Measurements from ENCODE around the gene TMEM131L. TPM values are rescaled to one million over a fixed set of nuclear protein-coding genes. Genes with fewer than 3 reads are reported as not detected.

The TMEM131L gene
- total RNA-seq, 2 experiments from 2014 or later, result 25.2 to 26.3 TPM

DNA sequence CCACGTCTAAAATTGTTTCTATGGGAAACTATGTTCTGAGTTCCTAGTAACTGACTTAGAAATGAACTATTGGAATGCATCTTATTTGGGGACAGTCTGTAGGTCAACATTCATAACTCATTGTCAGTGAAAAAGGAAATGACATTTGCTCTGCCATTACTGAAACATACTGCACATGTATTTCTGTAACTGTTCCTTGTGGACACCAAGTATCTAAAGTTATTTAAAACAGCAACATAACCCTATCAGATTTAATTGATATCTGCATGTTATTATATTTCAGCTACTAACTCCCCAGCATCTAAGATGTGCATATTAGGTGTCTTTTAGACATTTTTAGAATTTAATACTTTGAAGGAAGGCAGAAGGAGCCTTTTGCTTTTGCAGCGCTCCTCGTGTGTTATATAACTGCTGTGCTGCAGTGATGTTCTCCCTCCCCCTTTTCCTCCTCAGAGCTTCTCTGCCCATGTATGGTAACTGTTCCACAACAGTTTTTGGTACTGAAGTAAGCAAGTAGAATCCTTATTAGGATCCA, 37.2 kb upstream of the TMEM131L start:
- Mint-ChIP-seq H3K4me1 (peaks cover 50% of the 10 kb centered on the region), H3K36me3 (ENCODE audit: low read depth) (peaks cover 4% of the 10 kb centered on the region), H3K27ac (no peak overlapping the region), H3K4me3 (no peak overlapping the region), H3K9me3 (no peaks in the 10 kb centered on the region), H3K27me3 (peaks cover 3% of the 10 kb centered on the region)
- ChIA-PET POLR2A (interaction anchor here (1.9 kb wide), 1 partner anchor 37 kb away, joined by 6 read pairs; the partner anchor contains the start of gene TMEM131L), CTCF (interaction anchor here (1.1 to 1.4 kb wide), 2 partner anchors 38 to 145 kb away, joined by 6 read pairs; partner anchors contain the start of gene TMEM131L)
- no peak for DNase-seq

- Mint-ChIP-seq H3K36me3 (ENCODE audit: low read depth) (peaks cover 3% of the 10 kb centered on the region), H3K27me3 (peaks cover 3% of the 10 kb centered on the region), H3K9me3 (no peaks in the 10 kb centered on the region), H3K27ac (peak overlapping the region; percentile 90), H3K4me3 (peak overlapping the region; percentile 78), H3K4me1 (peaks cover 44% of the 10 kb centered on the region)
- POLR2A ChIA-PET, result interaction anchor here (0.7 to 3.5 kb wide), 15 partner anchors 11 to 218 kb away, joined by 3 to 38 read pairs (median 5); partner anchors contain the start of genes MND1 and TMEM131L
- DNase-seq, result peak; percentile 86
- CTCF ChIA-PET, result interaction anchor here (0.6 to 4.0 kb wide), 36 partner anchors 9 to 317 kb away, joined by 3 to 56 read pairs (median 4); partner anchors contain the start of genes MND1 and TMEM131L
Measured at GRCh38 chr4:153432965-153433753, 33.0 kb upstream of the TMEM131L start.

GRCh38 chr4:153433754-153434105, 32.4 kb upstream of the TMEM131L start:
- ChIA-PET POLR2A (interaction anchor here (1.2 to 3.5 kb wide), 11 partner anchors 33 to 144 kb away, joined by 4 to 38 read pairs (median 7); partner anchors contain the start of genes MND1 and TMEM131L), CTCF (interaction anchor here (0.6 to 4.0 kb wide), 15 partner anchors 15 to 215 kb away, joined by 3 to 56 read pairs (median 4); partner anchors contain the start of genes MND1 and TMEM131L)
- no peak for DNase-seq
- peak overlapping the region; percentile 78 for H3K4me3 Mint-ChIP-seq
- H3K36me3 Mint-ChIP-seq (ENCODE audit: low read depth), result peaks cover 3% of the 10 kb centered on the region
- H3K27ac Mint-ChIP-seq, result peak overlapping the region; percentile 90
- H3K9me3 Mint-ChIP-seq, result no peaks in the 10 kb centered on the region
- peaks cover 47% of the 10 kb centered on the region for H3K4me1 Mint-ChIP-seq
- peaks cover 3% of the 10 kb centered on the region for H3K27me3 Mint-ChIP-seq

- DNase-seq, result no peak
- Mint-ChIP-seq H3K4me3 (peak overlapping the region; percentile 78), H3K9me3 (no peaks in the 10 kb centered on the region), H3K27ac (peak overlapping the region; percentile 90), H3K4me1 (peaks cover 47% of the 10 kb centered on the region), H3K27me3 (peaks cover 3% of the 10 kb centered on the region), H3K36me3 (ENCODE audit: low read depth) (peaks cover 3% of the 10 kb centered on the region)
- CTCF ChIA-PET, result interaction anchor here (0.6 to 4.0 kb wide), 9 partner anchors 14 to 210 kb away, joined by 3 to 56 read pairs (median 7); partner anchors contain the start of genes MND1 and TMEM131L
- POLR2A ChIA-PET, result interaction anchor here (1.8 to 3.5 kb wide), 4 partner anchors 32 to 140 kb away, joined by 7 to 38 read pairs (median 14); partner anchors contain the start of genes MND1 and TMEM131L
Measured at GRCh38 chr4:153434190-153434589, 32.0 kb upstream of the TMEM131L start.

GRCh38 chr4:153438916-153439756, 27.0 kb upstream of the TMEM131L start:
- H3K4me3 Mint-ChIP-seq, result peak overlapping the region; percentile 62
- CTCF ChIA-PET, result interaction anchor here (0.6 to 1.4 kb wide), 6 partner anchors 11 to 135 kb away, joined by 3 to 5 read pairs (median 4); no protein-coding TSS in a partner anchor
- peak overlapping the region; percentile 63 for H3K27ac Mint-ChIP-seq
- peaks cover 26% of the 10 kb centered on the region for H3K4me1 Mint-ChIP-seq
- H3K9me3 Mint-ChIP-seq, result no peaks in the 10 kb centered on the region
- no peaks in the 10 kb centered on the region for H3K36me3 Mint-ChIP-seq (ENCODE audit: low read depth)
- DNase-seq, result peak; percentile 37
- H3K27me3 Mint-ChIP-seq, result no peaks in the 10 kb centered on the region
- POLR2A ChIA-PET, result interaction anchor here (1.0 to 2.8 kb wide), 3 partner anchors 16 to 43 kb away, joined by 3 to 19 read pairs (median 3); partner anchors contain the start of gene TMEM131L

DNA sequence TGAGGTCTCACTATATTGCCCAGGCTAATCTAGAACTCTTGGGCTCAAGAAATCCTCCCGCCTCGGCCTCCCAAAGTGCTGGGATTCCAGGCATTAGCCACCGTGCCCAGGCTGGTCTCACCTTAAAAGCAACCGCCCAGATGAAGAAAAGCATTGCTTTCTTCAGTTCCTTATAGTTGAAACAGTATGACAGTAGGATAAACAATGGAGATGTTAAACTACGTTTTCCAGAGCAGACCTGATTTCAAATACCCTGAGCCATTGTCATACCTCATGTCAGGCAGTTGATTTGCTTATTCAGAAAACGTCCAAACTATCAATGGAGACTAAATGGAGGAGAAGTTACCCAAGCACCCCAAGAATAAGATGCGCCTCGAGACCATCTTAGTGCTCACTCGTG, 26.3 kb upstream of the TMEM131L start:
- Mint-ChIP-seq H3K27ac (no peak overlapping the region), H3K36me3 (ENCODE audit: low read depth) (no peaks in the 10 kb centered on the region), H3K4me1 (peaks cover 22% of the 10 kb centered on the region), H3K27me3 (peaks cover 1% of the 10 kb centered on the region), H3K4me3 (no peak overlapping the region), H3K9me3 (no peaks in the 10 kb centered on the region)
- CTCF ChIA-PET, result no interaction called here
- no peak for DNase-seq
- POLR2A ChIA-PET, result interaction anchor here (1.0 to 2.8 kb wide), 3 partner anchors 15 to 42 kb away, joined by 3 to 19 read pairs (median 3); partner anchors contain the start of gene TMEM131L

GRCh38 chr4:153440475-153440874, 25.7 kb upstream of the TMEM131L start:
- Mint-ChIP-seq H3K4me1 (peaks cover 22% of the 10 kb centered on the region), H3K27me3 (peaks cover 1% of the 10 kb centered on the region), H3K4me3 (no peak overlapping the region), H3K9me3 (no peaks in the 10 kb centered on the region), H3K36me3 (ENCODE audit: low read depth) (no peaks in the 10 kb centered on the region), H3K27ac (no peak overlapping the region)
- CTCF ChIA-PET, result no interaction called here
- POLR2A ChIA-PET, result no interaction called here
- DNase-seq, result no peak

- ChIA-PET CTCF (interaction anchor here (1.4 kb wide), 1 partner anchor 126 kb away, joined by 4 read pairs; no protein-coding TSS in a partner anchor), POLR2A (interaction anchor here (3.5 kb wide), 1 partner anchor 19 kb away, joined by 23 read pairs; the partner anchor contains the start of gene TMEM131L)
- Mint-ChIP-seq H3K27me3 (peaks cover 3% of the 10 kb centered on the region), H3K27ac (no peak overlapping the region), H3K9me3 (no peaks in the 10 kb centered on the region), H3K36me3 (ENCODE audit: low read depth) (no peaks in the 10 kb centered on the region), H3K4me3 (no peak overlapping the region), H3K4me1 (peaks cover 22% of the 10 kb centered on the region)
- no peak for DNase-seq
Measured at GRCh38 chr4:153447175-153447905, 18.8 kb upstream of the TMEM131L start.

DNA sequence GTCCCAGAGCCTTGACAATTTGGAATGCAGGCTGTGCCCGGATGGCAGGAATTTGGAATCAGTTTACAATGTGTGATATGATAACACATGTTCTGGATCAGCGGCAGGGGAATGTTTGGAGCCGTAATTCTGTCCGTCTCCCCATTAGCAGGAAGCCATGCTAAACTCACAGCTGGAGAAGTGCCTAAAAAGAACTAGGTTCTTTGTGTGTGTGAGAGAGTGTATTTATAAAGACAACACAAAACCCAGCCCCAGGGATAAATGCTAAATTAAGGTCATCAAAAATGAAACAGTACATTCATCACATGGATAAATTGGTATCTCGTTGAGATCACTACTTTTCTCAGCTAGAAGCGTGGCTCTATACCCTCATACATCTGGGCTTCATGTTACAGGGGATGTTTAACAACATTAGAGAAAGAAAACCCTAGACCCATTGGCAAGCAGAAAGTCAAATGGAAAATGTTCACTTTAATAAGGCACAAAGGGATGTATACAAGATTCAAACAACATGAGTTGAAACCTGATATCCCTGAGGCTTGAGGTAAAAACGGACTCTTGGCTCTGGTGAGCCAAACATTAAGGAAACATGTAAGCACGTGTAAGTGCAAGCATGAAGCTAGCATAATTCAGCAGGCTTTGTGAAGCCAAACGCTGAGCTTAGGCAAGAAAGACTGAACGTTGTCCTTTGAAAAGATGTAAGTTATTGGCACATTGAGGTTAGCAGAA, 18.0 kb upstream of the TMEM131L start:
- Mint-ChIP-seq H3K9me3 (no peaks in the 10 kb centered on the region), H3K4me3 (no peak overlapping the region), H3K4me1 (peaks cover 22% of the 10 kb centered on the region), H3K36me3 (ENCODE audit: low read depth) (no peaks in the 10 kb centered on the region), H3K27me3 (peaks cover 3% of the 10 kb centered on the region), H3K27ac (no peak overlapping the region)
- DNase-seq, result no peak
- ChIA-PET POLR2A (interaction anchor here (3.5 kb wide), 1 partner anchor 18 kb away, joined by 23 read pairs; the partner anchor contains the start of gene TMEM131L), CTCF (interaction anchor here (0.8 to 1.1 kb wide), 3 partner anchors 14 to 17 kb away, joined by 3 to 4 read pairs (median 3); no protein-coding TSS in a partner anchor)

- Mint-ChIP-seq H3K4me3 (no peak overlapping the region), H3K36me3 (ENCODE audit: low read depth) (no peaks in the 10 kb centered on the region), H3K4me1 (peaks cover 22% of the 10 kb centered on the region), H3K27me3 (peaks cover 1% of the 10 kb centered on the region), H3K27ac (peak overlapping the region; percentile 68), H3K9me3 (no peaks in the 10 kb centered on the region)
- CTCF ChIA-PET, result interaction anchor here (1.0 to 1.4 kb wide), 3 partner anchors 15 to 16 kb away, joined by 3 to 4 read pairs (median 3); no protein-coding TSS in a partner anchor
- POLR2A ChIA-PET, result interaction anchor here (1.4 to 3.5 kb wide), 2 partner anchors 17 to 100 kb away, joined by 3 to 23 read pairs; partner anchors contain the start of gene TMEM131L
- DNase-seq, result no peak
Measured at GRCh38 chr4:153449338-153449737, 16.8 kb upstream of the TMEM131L start.

GRCh38 chr4:153450544-153450917, 15.6 kb upstream of the TMEM131L start:
- ChIA-PET CTCF (interaction anchor here (0.6 to 1.4 kb wide), 2 partner anchors 11 to 18 kb away, joined by 3 read pairs; no protein-coding TSS in a partner anchor), POLR2A (interaction anchor here (1.4 to 3.5 kb wide), 2 partner anchors 15 to 102 kb away, joined by 3 to 23 read pairs; partner anchors contain the start of gene TMEM131L)
- peaks cover 22% of the 10 kb centered on the region for H3K4me1 Mint-ChIP-seq
- peak overlapping the region; percentile 68 for H3K27ac Mint-ChIP-seq
- H3K9me3 Mint-ChIP-seq, result no peaks in the 10 kb centered on the region
- H3K27me3 Mint-ChIP-seq, result peaks cover 1% of the 10 kb centered on the region
- H3K4me3 Mint-ChIP-seq, result peak overlapping the region; percentile 46
- DNase-seq, result peak; percentile 46
- H3K36me3 Mint-ChIP-seq (ENCODE audit: low read depth), result no peaks in the 10 kb centered on the region

Measured in activated CD4-positive, alpha-beta memory T cell treated with anti-CD3 and anti-CD28 coated beads, Interleukin-2, amount 10 ng/mL, durations not matched to agents 7 days and 5 days (primary cell).